ENCODE measurements around the gene BCL2L14. TPM values are rescaled to one million over a fixed set of nuclear protein-coding genes. Genes with fewer than 3 reads are reported as not detected.
"Not testable (repeated sequence)": the region's sequence is repeated elsewhere in the genome, so short reads cannot be mapped to it uniquely, and the experiment has no call there.

The BCL2L14 gene
- total RNA-seq, 4 donors from 2014 or later = not detected

- H3K27ac ChIP-seq = no peak overlapping the region
- no peaks in the 10 kb centered on the region for H3K4me1 ChIP-seq
- no peak for TF ChIP-seq EP300 (IDR thresholded peaks at IDR 0.05)
- TF ChIP-seq POLR2A (IDR thresholded peaks at IDR 0.05) = no peak
- no peak for TF ChIP-seq POLR2AphosphoS5 (IDR thresholded peaks at IDR 0.05)
- no peak for TF ChIP-seq CTCF (IDR thresholded peaks at IDR 0.05)
- WGBS = 89% methylated on average over 3 of the region's 3 CpGs
- DNase-seq (ENCODE audit: low spot score in 2 of 2) = no peak
- H3K36me3 ChIP-seq = no peaks in the 10 kb centered on the region
- no peaks in the 10 kb centered on the region for H3K27me3 ChIP-seq
- H3K4me3 ChIP-seq = no peak overlapping the region
- no peaks in the 10 kb centered on the region for H3K9me3 ChIP-seq
Observed at GRCh38 chr12:12098691-12099015, 27.9 kb downstream of the BCL2L14 start.

GRCh38 chr12:12099102-12099501, 28.4 kb downstream of the BCL2L14 start:
- H3K27me3 ChIP-seq = no peaks in the 10 kb centered on the region
- no peak for DNase-seq (ENCODE audit: low spot score in 2 of 2)
- H3K4me3 ChIP-seq = no peak overlapping the region
- H3K36me3 ChIP-seq = no peaks in the 10 kb centered on the region
- H3K9me3 ChIP-seq = no peaks in the 10 kb centered on the region
- H3K27ac ChIP-seq = no peak overlapping the region
- 71% methylated on average over 6 of the region's 6 CpGs for WGBS
- no peaks in the 10 kb centered on the region for H3K4me1 ChIP-seq
- TF ChIP-seq EP300 (IDR thresholded peaks at IDR 0.05) (no peak), POLR2A (IDR thresholded peaks at IDR 0.05) (no peak), POLR2AphosphoS5 (IDR thresholded peaks at IDR 0.05) (no peak), CTCF (IDR thresholded peaks at IDR 0.05) (no peak)

GRCh38 chr12:12107678-12108077, 36.9 kb downstream of the BCL2L14 start:
- Histone ChIP-seq H3K9me3 (peaks cover 6% of the 10 kb centered on the region), H3K4me3 (no peak overlapping the region), H3K27me3 (no peaks in the 10 kb centered on the region), H3K36me3 (peaks cover under 1% of the 10 kb centered on the region), H3K27ac (no peak overlapping the region), H3K4me1 (no peaks in the 10 kb centered on the region)
- DNase-seq (ENCODE audit: low spot score in 2 of 2) = no peak
- WGBS = 57% methylated on average over 3 of the region's 6 CpGs
- TF ChIP-seq POLR2A (IDR thresholded peaks at IDR 0.05) (no peak), CTCF (IDR thresholded peaks at IDR 0.05) (no peak)

GRCh38 chr12:12108441-12109058, 37.8 kb downstream of the BCL2L14 start:
- WGBS = 79% methylated on average over 1 of the region's 1 CpG
- no peak for TF ChIP-seq EP300 (IDR thresholded peaks at IDR 0.05)
- TF ChIP-seq POLR2A (IDR thresholded peaks at IDR 0.05) = no peak
- TF ChIP-seq POLR2AphosphoS5 (IDR thresholded peaks at IDR 0.05) = no peak
- TF ChIP-seq CTCF (IDR thresholded peaks at IDR 0.05) = no peak

GRCh38 chr12:12110923-12111555, 40.3 kb downstream of the BCL2L14 start:
- H3K36me3 ChIP-seq; DNase-seq (ENCODE audit: low spot score in 2 of 2); H3K4me1 ChIP-seq; H3K4me3 ChIP-seq; H3K27ac ChIP-seq; H3K27me3 ChIP-seq; H3K9me3 ChIP-seq: not testable (repeated sequence)
- 97% methylated on average over 37 of the region's 37 CpGs for WGBS

More at GRCh38 chr12:12108441-12109058, 37.8 kb downstream of the BCL2L14 start:
- no peak for DNase-seq (ENCODE audit: low spot score in 2 of 2)
- peaks cover 6% of the 10 kb centered on the region for H3K9me3 ChIP-seq
- peaks cover 3% of the 10 kb centered on the region for H3K36me3 ChIP-seq
- no peak overlapping the region for H3K4me3 ChIP-seq
- no peak overlapping the region for H3K27ac ChIP-seq
- no peaks in the 10 kb centered on the region for H3K27me3 ChIP-seq
- H3K4me1 ChIP-seq = no peaks in the 10 kb centered on the region

GRCh38 chr12:12115514-12115913, 44.8 kb downstream of the BCL2L14 start:
- Histone ChIP-seq H3K4me3 (no peak overlapping the region), H3K4me1 (no peaks in the 10 kb centered on the region), H3K27me3 (no peaks in the 10 kb centered on the region), H3K27ac (no peak overlapping the region), H3K36me3 (peaks cover 6% of the 10 kb centered on the region), H3K9me3 (no peaks in the 10 kb centered on the region)
- DNase-seq (ENCODE audit: low spot score in 2 of 2) = no peak
- 55% methylated on average over 4 of the region's 4 CpGs for WGBS
- no peak for TF ChIP-seq EP300 (IDR thresholded peaks at IDR 0.05)
- no peak for TF ChIP-seq POLR2AphosphoS5 (IDR thresholded peaks at IDR 0.05)
- TF ChIP-seq POLR2A (IDR thresholded peaks at IDR 0.05) = no peak
- no peak for TF ChIP-seq CTCF (IDR thresholded peaks at IDR 0.05)

Measured in suprapubic skin (tissue), 4 donors.